NCI-H2107 treated with DMSO at 0.1 percent for 48 hours (cell line): ENCODE results near the gene CAPZB.

ENCODE experiments used
- DNase-seq: peaks from one replicate; lab custom pipeline; 2025; ENCODE audit not compliant: unreplicated experiment; lab: John Stamatoyannopoulos, UW

Gene CAPZB

DNA sequence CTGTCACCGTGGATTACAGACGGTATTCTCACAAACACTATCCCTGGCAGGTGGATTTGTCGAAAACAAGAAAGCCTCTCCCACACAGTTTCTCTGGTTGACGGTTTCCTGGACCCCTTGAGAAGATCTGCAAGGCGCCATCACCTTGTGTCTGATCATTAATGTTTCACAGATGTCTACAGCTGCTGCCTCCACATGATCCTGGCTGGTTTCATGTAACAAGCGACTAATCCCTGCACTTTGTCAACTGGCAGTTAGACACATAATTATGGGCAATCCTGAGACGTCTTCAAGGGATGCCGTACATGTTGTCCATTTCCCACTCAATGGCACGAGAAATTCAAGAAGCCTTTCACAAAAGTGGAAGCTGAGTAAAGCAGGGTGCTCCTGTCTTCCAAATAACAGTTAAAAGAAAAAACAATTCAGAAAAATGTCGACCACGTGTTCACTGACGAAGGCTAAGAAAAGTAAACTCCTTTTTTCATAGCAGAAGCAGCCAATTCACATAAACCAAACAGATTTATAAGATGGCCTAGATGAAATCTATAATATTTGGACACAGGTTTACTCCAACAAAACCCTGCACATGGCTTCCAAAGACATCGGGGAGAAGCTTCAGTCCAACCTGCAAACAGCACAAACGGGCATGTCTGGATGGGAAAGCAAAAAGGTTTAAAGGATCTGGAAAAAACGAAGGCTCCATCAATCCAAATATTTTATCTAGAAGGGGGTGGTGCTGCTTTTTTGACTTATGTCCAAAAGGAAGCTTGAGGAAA, 52.2 kb downstream of the CAPZB start:
- DNase-seq: no peak

DNA sequence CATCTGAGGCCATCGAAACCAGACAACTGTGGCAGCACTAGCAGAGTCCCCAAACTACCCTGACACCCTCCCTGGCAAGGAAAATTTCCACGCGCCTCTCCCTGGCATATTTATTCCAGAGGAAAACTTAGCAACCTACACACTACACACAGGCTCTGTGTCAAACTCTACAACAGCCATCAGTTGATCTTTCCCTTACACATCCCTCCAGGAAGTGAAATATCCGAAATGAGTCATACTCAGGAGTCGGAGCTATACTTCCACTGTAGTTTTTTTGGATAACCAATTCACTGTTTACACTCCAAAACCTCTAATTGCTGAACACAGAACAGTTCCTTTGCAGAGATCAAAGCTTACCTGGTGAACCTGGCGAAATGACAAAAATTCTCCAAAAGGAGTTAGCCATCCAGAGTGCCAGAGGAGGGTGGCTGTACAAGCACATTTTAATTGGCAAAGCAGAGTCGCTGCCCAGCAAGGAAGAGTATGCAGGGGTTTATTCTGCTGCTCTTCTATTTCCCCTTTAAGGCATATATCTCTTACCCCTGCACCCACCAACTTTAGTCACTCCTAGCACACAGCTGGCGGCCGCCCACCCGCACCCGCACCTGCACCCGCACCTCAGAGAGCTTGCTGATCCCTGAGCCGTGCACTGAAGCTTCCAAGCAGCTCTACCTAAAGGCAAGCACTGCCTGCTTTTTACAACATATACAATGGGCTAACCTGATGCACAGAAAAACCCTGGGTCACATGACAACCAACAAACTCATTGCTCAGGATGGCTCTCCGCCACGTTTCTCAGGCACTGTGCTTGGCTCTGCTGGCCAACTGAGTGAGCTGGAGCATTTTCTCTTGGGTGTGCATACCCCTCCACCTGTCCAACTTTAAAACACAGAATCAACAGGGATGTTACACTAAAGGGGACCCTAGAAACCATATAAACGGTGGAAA, 54.9 kb downstream of the CAPZB start:
- no peak for DNase-seq

DNA sequence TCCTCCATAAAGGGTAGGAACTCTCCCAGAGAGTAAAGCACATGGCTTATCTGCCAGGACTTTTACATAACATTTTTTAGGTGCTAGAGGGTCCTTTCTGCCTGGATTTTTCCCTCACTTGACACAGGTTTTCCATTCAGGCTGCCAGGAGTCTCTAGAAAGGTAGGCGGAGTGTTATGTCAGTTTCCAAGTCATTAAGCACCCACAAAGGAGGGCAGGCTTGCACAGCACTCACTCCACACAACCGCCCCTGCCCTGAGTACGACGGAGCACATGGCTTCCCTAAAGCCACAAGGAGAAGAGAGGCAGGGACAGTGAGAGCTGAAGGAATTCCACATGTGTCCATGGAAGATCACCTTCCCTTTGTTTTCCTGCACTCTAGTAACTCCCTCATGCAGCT, 55.7 kb downstream of the CAPZB start:
- peak; percentile 73 for DNase-seq

DNA sequence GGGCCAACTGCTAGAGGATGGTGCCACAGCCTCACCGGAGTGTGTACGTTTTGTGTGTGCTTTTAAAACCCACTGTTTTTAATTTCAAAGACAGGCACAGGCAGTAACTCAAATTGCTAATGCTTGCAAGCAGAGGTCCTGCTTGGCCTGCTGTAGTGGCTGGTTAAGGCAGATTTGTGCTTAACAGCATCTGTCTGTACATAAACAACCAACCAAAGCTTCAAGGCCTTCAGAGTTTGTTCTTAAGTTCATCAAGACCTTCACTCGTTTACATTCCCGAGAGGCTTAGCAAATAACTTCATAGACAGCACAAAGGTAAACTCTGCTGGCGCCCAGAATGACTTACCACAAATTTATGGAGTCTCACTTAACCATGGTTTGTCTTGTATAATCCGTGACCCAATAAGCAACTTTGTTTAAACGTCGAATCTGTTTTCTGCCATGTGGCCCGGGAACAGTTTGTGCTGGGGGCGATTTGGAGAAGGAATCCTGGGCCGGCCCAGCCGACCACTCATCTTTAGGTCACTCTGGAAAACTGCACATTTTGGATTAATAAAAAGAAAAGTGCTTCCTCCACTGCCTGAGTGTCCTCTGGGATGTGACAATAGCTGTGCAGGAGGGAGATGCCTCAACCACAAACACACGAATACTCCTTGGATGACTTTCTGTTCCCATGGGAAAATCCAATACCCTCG, 58.1 kb downstream of the CAPZB start:
- DNase-seq: no peak

- DNase-seq: no peak
Measured at GRCh38 chr1:19426294-19427086, 58.8 kb downstream of the CAPZB start.

GRCh38 chr1:19425646-19426239, 59.6 kb downstream of the CAPZB start:
- peak; percentile 53 for DNase-seq

DNA sequence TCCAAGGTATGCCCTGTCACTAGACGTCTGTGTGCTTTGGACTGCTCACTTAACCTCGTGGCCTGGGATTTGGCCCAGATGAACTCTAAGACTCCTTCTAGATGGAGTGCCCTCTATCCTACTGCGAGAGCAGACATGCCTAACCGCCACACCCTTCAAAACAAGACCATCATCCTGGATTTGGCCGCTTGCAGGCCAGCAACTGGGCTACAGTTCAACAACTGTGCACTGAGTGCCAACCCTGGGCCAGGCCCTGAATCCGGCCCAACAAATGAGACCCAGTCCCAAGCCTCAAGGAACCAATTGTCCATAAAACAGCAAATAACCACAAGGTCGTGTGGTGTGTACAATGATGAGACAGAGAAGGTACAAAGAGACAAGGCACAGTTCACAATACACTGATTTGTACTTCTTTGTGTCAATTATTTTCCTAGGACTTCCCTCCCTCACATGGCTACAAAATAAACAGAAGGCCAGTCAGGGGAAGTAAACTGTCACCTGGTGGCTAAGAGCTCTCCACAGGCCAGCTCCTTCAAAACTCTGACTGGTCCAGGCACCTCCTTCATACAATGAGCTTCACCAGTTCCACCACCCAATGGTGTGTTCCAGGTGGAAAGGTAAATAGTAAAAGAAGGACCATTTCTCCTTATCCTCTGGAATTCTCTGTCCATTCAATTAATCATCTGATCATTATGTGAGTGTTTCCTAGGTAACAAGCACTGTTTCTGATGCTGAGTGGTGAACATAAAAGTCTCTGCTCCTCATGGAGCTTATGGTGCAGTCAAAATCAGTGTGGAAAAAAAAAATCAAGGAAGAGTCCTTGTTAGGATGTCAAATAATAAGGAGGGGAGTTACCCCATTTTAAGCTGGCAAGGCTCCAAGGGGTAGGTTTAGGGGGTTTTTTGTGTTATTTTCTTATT, 60.4 kb downstream of the CAPZB start:
- DNase-seq: peak; percentile 29

DNA sequence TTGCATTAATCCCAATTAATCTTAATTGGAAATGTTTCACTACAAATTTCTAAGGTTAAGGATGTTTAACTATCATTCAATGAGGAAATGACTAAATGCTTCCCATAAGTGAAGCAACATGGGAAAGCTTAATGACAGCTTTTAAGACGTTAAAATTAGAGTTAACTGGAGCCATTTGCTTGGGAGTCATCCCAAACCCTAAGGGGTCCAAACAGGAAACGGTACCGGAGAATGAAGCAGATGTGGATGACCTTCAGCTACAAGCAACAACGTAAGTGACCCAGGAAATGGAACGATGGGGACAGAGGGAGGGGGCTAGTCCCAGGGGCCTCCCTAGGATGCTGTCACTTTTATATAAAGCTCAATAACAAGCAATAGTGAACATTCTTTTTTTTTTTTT, 62.2 kb downstream of the CAPZB start:
- DNase-seq: no peak

GRCh38 chr1:19421365-19421764, 64.0 kb downstream of the CAPZB start:
- DNase-seq: no peak

DNA sequence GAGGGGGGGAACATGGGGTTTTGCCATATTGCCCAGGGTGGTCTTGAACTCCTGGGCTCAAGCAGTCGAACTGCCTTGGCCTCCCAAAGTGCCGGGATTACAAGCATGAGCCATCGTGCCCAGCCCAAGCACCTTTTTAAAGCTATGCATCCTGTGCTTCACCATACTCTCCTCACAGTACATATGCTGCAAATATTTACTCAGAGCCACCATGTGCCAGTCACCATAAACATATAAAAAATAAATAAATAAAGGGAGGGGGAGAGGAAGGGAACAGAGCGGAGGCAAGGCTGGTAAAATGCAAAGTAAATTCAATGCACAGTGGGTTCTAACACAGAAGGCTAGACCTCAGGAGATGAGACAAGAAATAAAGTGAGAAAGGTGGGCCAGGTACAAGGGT, 64.7 kb downstream of the CAPZB start:
- no peak for DNase-seq

DNA sequence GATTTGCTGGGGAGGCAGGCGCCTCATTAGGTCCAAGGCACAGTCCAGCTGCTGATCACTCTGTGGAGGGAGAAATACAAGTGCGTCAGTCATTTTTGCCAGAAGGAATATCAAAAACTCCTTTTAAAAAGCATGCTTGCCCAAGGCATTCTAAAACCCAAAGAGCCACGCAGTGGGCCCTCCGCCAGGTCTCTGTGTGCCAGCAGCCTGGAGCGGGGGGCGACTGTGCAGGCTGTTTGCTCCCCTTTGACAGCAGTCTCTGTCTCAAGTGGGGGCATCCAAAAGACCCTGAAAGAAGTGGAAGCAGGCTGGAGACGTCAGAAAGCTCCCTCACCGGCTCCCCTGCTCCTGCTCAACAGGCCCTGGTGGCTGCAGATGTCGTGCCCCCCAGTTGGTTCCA, 65.6 kb downstream of the CAPZB start:
- no peak for DNase-seq

DNA sequence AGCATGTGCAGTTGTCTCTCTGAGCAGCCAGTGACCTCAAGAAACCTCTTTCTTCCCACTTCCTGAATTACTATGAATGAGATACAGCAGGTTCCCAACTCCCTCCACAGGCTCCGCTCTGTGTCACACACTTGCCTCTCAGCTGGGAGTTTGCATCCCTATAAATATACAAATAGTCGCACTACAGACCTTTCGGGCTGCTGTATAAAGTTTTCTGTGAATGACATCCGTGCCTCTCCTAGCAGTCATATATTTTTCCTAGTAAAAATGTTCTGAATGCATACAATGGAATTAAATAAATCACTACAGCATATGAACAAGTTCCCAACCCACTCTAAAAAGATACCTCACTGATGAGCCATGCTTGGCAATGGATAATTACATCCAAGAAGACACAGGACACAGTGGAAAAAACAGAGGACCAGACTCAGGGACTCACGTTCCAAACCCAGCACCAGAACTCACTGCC, 66.8 kb downstream of the CAPZB start:
- DNase-seq: no peak

DNA sequence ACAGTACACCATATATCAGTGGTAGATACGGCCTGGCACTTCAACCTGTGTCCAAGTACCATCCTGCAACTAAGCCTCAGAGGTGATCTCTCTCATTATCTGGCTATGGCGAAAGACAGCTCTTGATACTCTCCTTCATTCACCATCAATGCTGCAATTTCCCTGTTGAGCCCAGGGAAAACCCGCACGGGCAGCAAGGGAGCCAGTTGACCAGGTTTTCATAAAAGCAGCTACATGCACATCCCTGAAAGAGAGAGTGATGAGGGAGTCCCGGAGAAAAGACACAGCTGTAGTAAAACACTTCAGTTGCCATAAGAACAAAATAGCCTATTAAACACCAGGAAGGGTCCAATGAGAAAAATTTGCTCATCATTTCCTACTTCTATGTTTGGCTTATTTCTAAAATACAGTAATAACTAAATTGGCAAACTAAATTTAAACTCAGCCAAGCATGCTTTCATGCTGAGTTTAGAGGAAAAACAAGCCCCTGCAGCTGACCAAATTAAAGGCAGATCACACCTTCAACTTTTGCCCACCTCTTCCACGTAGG, 68.3 kb downstream of the CAPZB start:
- no peak for DNase-seq

DNA sequence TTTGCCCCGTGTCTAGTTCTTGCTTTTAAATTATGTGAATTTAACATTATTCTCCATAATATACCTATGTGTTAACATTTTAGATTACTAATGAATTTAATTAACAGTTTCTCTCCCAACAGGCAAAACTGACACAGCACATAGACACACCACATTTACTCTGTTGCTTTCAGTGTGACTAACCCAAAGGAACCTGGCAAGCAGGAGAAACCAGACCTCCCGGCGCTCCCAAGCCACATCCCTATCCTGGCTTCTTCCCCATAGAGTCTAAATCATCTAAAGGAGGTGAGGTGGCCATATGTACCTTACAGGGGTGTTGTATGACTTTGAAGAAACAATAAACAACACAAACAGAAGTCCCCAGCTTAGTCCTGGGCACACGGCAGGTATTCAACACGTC, 69.2 kb downstream of the CAPZB start:
- DNase-seq: no peak

DNA sequence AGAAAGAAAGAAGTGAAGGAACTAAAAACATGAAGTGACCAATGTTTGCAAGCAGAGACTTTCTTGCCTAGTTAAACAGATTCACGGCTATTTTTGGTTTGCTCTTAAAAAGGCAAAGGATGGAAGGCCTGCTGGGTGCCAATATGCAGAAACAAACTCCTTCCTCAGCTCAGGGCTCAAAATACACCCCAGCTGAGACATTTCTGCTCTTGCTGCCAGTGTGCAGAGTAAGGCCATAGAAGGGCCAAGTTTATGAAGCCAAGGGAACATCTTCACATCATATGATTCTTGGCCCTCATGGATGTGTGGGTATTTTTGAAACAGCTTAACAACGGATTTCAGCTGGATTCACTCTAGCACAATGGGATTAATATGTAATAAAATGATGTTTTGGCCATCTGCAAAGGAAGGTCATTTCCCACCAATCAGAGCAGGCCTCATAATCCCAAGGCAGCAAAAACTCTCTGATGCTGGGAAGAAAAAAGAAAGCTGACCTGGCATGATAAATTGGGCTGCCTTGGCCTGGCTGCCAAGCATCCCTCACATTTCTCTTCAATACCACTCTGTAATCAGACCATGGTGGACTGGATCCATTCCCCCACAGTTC, 70.7 kb downstream of the CAPZB start:
- DNase-seq: no peak

GRCh38 chr1:19413999-19414398, 71.3 kb downstream of the CAPZB start:
- no peak for DNase-seq

GRCh38 chr1:19412654-19413053, 72.7 kb downstream of the CAPZB start:
- peak; percentile 21 for DNase-seq

GRCh38 chr1:19411612-19412011, 73.7 kb downstream of the CAPZB start:
- DNase-seq: no peak
